HG02943 (cell line): Measurements from ENCODE around the gene LRRC43.

Source experiments
- ATAC-seq: cut with Tn5 transposase; IDR thresholded peaks from one replicate; pipeline ENCODE4 v1.9.1; 2021; ENCODE audit warnings: mild to moderate bottlenecking, low read depth, moderate library complexity; ENCODE audit not compliant: unreplicated experiment

LRRC43 gene

DNA sequence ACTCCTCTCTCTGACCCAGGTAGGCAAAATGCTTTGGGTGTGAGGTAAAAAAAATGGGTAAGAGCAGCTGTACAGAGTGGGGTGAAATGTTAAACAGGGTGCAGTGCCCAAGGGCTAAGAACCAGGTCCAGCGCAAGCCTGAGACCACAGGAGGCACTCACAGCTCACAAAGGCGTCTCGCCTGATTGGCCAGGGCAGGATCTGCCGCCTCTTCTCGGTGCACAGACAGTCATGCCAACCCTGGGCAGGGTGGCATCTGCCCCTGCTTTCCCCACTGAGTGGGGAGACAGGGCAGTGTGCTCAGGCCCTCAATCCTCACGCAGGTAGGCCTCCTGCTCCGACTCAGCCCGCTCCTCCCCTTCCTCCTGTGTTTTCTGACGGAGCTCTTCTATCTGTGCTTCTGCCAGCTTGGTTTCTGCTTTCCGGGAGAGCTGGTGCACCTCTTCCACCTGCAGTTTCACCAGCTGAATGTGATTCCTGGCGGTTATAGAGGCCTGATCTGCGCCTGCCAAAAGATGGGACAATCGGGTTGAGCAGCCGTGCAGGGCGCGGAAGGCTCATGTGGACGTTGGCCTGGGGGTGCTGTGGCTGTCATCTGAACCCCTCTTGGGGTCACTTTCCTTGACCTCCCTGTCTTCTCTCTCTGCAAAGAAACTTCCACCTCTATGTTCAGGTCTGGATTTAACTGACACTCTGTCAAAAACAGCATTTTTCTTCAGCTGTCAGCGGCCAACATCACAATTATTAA, 25.3 kb downstream of the LRRC43 start:
- ATAC-seq, result no peak

DNA sequence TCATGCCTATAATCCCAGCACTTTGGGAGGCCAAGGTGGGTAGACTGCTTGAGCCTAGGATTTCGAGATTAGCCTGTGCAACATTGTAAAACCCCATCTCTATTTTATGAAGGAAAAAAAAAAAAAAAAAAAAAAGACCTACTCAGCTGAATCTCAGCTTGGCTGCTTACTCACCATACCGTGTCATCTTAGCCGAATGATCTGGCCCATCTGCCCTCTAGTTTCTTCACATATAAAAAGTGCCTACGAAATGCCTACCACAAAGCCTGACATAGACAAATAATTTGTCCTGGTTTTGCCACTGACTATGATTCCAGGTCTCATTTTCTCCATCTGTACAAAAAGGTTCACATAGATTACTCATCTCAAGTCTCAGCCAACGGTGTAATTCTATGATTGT, 32.8 kb downstream of the LRRC43 start:
- ATAC-seq, result no peak

DNA sequence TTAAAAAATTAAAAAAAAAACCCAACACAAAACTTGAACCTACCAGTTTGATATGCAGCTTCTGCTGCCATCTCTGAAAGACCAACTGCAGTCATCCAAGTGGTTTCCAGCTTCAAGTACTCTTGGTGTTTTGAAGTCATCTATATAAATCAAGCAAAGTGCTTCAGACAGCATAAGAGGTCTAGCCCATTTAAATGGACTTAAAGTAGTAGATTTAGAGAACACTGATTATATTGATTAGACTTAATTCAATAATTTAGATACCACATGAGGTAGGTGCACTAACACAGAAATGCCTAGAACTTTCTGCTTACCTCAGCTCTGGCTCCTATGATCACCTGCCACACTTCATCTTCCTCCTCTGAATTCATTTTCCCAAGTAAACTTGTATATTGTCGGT, 33.5 kb downstream of the LRRC43 start:
- no peak for ATAC-seq

DNA sequence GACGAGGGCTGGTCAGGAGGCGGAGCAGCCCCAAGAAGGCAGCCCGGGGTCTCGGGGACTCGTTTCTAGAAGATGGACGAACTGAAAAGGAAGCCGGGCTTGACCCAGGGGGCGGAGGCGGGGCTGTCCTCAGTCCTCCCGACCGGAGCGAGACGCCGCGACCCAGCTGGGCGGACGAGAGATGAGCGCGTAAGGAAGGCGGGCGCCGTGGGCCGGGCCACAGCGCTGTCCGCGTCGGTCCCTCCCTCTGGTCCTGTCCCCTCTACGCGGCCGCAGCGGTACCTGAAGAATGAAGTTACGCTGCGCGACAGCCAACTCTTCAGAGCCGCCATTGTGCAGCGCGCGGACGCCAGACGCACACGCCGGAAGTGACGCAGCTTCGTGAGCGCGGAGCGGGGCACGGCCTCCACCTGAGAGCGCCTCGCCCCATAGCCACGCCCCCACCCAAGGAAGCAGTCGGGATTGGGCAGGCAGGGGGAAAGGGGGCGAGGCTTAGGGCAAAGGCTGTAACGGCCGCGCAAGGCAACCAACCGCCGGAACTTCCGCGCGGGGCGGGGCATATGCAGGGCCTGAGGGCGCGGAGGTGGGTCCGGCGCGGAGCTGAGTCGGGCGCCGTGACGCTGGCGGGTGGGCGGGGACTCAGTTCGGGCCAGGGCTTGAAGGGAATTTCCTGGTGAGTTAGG, 42.9 kb downstream of the LRRC43 start, which contains the start of gene DIABLO:
Gene DIABLO, minus strand, starts transcription at position 370 of the 683 bp plus-strand sequence. Its CDS starts 38 bp downstream, at position 332.
- ATAC-seq, result peak; percentile 89

DNA sequence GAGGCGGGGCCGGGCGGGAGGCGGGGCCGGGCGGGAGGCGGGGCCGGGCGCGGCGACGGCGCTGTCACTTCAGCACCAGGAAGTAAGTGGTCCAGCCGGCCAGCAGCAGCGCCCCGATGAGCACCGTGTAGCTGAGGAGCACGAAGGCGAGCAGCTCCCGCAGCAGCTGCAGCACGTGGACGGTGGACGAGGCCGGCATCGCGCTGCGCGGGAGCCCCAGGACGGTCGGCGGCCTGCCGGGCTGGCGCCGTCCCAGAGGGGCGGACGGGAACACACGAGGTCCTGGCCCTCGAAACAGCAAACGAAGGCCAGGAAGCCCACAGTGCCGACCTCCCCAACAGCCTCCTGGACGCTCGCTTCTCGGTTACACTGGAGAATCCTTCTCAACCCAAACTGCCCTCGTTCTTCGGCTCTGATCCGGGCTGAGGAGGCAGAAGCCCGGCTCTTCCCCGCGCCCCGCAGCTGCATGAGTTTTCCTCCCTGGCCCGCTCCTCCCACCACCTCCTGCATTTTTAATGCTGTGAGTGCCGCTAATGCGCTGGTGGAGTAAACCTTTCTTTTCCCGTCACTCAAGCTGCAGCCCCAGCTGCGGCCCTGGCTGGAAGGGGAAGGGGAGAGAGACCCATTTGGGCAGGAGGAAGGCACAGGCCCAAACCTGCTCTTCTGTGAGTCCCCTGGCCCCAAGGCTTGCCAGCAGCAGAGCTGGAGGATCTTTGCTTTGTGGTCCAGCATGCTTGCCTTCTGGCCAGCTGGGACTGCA, 43.6 kb downstream of the LRRC43 start:
- no peak for ATAC-seq

DNA sequence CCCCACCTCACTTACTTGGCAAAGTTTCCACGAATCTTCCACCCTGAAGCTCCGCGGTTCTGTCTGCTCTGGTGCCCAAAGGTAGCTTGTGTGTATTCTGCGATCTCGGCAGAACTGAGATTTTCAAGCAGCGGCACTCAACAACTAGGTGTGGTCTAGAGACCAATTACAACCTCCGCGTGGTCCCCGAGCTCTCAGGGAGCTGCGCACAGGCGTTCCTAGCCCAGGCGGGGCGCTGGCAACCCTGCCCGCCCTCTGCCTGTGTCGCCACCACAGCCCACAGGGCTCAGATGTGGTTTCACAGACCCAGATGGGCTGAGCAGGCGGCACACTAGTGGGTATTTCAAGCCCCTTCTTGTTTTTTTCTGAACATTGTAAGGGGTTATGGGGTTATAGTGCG, 44.4 kb downstream of the LRRC43 start:
- ATAC-seq, result no peak

DNA sequence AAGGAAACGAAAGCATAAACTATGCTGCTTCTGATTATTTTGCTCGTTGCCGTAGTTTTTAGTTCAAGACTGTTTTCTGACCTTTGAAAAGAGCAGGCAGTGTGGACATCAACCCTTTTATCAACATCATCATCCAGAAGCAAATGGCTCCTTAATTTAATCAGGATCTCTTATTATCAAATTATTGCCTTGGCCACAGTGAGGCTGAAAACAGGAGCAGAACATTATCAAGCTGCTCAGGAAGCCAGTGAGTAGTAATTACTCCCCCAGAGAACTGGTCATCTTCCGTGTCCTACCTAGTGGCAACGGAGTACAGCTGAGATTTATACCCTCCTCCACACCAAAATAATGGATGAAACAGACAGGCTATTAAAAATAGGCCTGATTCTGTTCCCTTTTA, 45.2 kb downstream of the LRRC43 start:
- no peak for ATAC-seq

DNA sequence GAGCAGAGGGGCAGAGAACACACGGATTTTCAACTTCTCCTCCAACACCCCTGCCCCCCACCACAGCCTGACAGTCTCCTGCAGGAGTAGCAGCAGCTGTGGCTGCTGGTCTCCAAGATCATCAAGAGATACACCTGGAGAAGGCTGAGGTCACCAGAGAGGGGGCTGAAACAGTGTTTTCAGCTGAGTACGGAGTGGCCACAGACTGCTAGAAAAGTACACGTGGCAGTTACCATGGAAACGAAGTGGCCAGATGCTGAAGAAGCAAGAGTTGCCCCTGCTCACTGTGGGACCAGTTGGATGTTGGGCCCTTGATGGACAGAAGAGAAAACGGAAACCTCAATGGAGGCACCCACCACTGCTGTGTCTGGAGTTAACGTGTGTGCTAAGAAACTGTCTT, 47.9 kb downstream of the LRRC43 start:
- ATAC-seq, result no peak

DNA sequence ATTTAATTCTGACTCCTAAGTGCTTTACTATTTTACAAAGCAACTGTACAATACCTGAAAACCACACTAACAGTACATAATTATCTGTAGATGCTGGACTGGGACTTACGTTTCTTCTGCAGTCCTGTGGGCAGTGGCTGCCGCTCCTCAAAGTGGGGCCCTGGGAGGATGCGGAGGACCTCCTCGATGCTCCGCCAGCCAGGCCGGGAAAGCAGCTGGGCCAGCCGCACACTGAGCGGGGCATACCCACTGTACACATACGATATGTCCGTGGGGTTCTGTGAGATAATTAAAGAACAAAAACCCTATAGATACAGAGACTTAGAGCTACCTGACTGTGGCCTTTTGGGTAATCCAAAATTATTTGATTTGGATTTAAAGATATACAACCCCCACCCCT, 49.8 kb downstream of the LRRC43 start:
- ATAC-seq, result no peak

DNA sequence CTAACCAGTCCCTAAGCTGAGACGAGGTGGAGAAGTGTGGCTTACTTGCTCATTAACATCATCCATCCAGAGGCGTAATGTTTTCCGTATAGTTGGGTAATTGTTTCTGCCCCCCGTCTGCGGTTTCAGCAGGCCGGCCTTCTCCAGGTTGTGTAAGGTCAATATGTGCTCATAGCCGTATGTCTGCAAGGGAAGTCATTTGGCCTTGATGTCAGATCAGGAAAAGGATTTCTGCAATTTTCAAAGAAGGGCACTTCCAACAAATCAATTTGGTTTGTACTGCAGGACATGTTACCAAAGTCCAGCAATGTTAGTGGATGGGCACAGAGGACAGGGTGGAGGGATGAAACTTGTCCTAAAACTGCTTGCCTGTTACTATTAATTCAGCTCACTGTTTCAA, 52.8 kb downstream of the LRRC43 start:
- ATAC-seq, result no peak

DNA sequence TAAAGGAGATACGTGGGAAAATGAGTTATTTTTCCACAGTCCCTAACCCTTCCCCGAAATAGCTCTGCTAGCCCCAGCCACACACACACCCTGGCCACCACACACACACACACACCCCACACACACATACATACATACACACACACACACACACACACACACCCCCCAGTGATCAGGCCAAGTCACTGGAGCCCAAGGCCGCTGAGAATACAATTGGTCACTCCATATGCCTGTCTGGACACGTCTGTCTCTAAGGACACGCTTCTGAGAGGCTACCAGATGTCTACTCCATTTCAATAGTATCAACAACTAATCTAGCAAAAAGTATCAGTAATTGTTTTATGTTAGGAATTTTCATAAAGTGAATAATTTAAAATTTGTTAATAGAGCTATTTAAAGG, 55.9 kb downstream of the LRRC43 start:
- no peak for ATAC-seq

DNA sequence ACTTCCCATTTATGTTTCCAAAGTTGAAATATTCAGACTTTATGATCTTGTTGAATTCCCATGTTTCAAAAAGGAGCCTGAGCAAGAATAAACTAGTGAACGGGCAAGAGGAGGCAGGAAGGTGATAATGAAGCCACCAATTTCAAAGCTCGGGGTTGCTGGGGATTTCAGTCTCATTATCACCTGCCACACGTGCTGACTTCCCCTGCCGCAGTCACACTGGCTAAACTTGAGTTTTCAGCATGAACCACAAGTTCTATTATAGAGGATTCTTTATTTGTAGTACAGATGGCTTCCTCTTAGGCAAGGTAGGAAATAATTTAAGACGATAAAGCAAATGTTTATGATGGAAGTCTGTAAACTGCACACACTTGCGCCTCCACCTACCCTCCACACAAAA, 61.0 kb downstream of the LRRC43 start:
- ATAC-seq, result no peak

DNA sequence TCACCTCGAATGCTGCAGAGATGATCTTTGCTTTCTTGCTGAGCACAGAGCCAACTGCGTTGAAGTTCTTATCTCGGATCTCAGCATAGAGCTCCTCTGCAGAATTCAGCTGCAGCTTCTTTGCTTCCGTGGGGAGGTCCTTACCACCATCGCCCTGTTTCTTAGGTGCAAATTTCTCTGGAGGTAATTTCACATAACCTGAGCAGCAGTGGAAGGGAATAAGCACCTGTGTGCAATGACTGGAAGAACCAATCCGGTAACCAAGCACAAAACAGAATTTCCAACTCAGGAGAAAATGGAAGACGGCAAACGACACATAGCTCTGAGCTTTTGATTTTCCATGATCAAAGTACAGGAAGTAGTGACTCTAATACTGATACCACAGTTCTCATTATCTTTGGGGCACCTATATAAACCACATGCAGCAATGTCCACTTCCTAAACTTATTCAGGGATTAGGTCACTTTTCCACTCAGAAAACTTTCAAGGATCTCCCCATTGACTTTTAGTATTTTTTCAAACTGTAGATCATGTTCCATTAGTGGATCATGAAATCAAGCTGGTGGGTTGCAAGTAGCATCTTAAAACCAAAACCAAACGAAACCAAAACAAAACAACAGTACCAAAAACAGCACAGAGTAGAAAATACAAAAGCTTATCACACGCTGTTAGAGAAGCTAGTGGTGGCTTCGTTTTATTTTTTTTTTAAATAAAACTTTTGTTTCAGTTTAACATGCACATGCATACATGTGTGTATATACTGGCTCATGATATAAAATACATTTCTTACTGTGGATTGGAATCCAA, 61.8 kb downstream of the LRRC43 start:
- no peak for ATAC-seq

DNA sequence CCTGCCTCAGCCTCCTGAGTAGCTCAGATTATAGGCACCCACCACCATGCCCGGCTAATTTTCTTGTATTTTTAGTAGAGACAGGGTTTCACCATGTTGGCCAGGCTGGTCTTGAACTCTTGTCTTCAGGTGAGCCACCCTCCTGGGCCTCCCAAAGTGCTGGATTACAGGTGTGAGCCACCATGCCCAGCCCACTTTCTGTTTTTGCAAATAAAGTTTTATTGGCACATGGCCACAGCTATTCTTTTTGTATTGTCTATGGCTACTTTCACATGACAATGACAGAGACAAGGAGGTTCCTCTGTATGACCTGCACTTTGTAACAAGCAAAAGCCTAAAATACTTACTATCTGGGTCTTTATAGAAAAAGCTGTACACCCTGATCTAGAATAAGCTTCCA, 62.6 kb downstream of the LRRC43 start:
- ATAC-seq, result no peak

DNA sequence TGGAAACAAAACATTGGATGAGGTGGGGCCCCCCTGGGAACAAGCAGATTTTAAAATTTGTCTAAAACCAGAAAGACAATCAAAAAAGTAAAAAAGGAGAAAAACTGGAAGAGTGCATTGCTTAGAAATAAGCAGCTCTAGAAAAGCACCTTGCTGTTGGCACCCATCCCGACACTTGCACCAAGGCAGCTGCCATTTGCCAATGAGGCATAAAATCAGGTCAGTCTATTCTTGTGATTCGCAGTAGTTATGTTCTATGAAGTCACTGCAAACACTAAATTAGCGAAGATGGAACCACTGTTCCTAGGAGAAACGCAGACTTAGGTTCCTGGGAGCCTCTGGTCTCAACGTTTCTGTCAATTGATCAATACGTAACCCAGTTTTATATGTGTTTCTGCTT, 67.1 kb downstream of the LRRC43 start:
- no peak for ATAC-seq

DNA sequence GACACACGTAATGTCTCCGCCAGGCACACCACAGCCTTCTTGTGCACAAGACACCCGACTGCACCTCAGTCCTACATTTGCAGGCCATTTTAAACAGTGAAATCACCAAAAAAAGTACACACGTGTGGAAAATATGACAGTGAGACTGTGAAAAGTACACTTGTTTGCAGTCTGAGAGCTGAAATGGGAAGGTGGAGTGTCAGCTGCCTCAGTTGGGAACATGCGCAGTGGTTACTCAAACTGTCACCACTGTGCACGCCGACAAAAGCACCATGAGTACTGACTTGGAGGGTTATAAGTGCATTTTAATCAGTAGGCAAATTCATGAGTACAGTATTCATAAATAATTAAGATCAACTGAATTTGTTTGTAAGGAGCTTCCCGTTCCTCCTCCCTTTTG, 67.6 kb downstream of the LRRC43 start:
- no peak for ATAC-seq
